Vagina (tissue), 2 donors: ENCODE measurements around the gene HSD11B1.

ENCODE experiments used
- POLR2A ChIP-seq, 2 donors: fragments of 450-650 bp; IDR thresholded peaks; one replicate each; pipeline ENCODE4 v1.6.1; 2017; ENCODE audit warnings: antibody characterized with exemption in 2 of 2, mild to moderate bottlenecking in 2 of 2, moderate library complexity in 2 of 2
- TF ChIP-seq, protein P1 (sequence below), 3 experiments: fragments of 450-650 bp in 2 of 3; fragments of 200-600 bp in 1 of 3; sonication (generic) in 1 of 3; IDR thresholded peaks; one replicate each; pipeline ENCODE4 v1.5.1; 2017 to 2019; ENCODE audit warnings: antibody characterized with exemption in 3 of 3, mild to moderate bottlenecking in 2 of 3, moderate library complexity in 2 of 3

DNA sequence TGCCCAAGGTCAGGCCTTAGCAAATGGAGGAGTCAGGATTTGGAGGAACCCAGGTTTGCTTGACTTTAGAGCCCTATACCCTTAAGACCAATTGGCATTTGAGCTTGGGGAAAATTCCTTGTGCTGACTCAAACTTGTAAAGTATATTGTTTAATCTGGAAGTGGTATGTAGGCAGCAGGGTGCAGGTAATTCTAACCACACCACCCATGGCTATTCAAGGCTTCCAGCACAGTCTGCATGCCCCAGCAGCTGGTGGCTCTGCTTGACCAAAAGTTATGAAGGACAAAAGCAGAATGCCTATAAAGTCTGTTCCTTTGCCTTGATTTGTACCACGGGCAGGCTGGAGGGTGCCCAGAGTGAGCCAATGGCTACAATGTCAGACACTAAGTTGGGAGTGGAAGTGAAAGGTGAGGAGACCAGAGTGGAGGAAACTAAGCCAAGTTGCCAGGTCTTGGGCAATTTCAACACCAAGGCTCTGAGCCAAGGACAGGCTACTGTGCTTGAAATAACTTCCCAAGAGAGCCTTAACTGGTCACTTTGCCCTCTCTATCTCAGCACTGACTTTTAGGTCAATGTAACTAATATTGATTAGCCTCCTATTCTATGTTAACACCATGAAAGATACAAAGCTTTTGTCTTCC, 34.1 kb upstream of the HSD11B1 start:
- TF ChIP-seq, protein P1, sequence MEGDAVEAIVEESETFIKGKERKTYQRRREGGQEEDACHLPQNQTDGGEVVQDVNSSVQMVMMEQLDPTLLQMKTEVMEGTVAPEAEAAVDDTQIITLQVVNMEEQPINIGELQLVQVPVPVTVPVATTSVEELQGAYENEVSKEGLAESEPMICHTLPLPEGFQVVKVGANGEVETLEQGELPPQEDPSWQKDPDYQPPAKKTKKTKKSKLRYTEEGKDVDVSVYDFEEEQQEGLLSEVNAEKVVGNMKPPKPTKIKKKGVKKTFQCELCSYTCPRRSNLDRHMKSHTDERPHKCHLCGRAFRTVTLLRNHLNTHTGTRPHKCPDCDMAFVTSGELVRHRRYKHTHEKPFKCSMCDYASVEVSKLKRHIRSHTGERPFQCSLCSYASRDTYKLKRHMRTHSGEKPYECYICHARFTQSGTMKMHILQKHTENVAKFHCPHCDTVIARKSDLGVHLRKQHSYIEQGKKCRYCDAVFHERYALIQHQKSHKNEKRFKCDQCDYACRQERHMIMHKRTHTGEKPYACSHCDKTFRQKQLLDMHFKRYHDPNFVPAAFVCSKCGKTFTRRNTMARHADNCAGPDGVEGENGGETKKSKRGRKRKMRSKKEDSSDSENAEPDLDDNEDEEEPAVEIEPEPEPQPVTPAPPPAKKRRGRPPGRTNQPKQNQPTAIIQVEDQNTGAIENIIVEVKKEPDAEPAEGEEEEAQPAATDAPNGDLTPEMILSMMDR (IDR thresholded peaks at IDR 0.05), result no peak
- TF ChIP-seq POLR2A (IDR thresholded peaks at IDR 0.05), result no peak
